Vagina (tissue), 2 donors: ENCODE data around the gene MCF2.

Source experiments
- POLR2A ChIP-seq, 2 donors: fragments of 450-650 bp; IDR thresholded peaks; one replicate each; pipeline ENCODE4 v1.6.1; 2017; ENCODE audit warnings: antibody characterized with exemption in 2 of 2, mild to moderate bottlenecking in 2 of 2, moderate library complexity in 2 of 2
- POLR2AphosphoS5 ChIP-seq, 2 donors: sonication (generic); formaldehyde crosslinking; IDR thresholded peaks; one replicate each; pipeline ENCODE4 v1.9.0; 2017; ENCODE audit warnings: antibody characterized with exemption in 2 of 2, mild to moderate bottlenecking in 2 of 2, low read depth in 1 of 2; ENCODE audit not compliant: insufficient read depth in 1 of 2
- TF ChIP-seq, protein P1 (sequence below), 3 experiments: fragments of 450-650 bp in 2 of 3; fragments of 200-600 bp in 1 of 3; sonication (generic) in 1 of 3; IDR thresholded peaks; one replicate each; pipeline ENCODE4 v1.5.1; 2017 to 2019; ENCODE audit warnings: antibody characterized with exemption in 3 of 3, mild to moderate bottlenecking in 2 of 3, moderate library complexity in 2 of 3

- TF ChIP-seq, protein P1, sequence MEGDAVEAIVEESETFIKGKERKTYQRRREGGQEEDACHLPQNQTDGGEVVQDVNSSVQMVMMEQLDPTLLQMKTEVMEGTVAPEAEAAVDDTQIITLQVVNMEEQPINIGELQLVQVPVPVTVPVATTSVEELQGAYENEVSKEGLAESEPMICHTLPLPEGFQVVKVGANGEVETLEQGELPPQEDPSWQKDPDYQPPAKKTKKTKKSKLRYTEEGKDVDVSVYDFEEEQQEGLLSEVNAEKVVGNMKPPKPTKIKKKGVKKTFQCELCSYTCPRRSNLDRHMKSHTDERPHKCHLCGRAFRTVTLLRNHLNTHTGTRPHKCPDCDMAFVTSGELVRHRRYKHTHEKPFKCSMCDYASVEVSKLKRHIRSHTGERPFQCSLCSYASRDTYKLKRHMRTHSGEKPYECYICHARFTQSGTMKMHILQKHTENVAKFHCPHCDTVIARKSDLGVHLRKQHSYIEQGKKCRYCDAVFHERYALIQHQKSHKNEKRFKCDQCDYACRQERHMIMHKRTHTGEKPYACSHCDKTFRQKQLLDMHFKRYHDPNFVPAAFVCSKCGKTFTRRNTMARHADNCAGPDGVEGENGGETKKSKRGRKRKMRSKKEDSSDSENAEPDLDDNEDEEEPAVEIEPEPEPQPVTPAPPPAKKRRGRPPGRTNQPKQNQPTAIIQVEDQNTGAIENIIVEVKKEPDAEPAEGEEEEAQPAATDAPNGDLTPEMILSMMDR (IDR thresholded peaks at IDR 0.05), result no peak
- TF ChIP-seq POLR2A (IDR thresholded peaks at IDR 0.05), result no peak
- TF ChIP-seq POLR2AphosphoS5 (IDR thresholded peaks at IDR 0.05; ENCODE audit: insufficient read depth in 1 of 2, low read depth in 1 of 2), result no peak
These were observed 175.1 kb downstream of the MCF2 start for GRCh38 chrX:139532834-139533233.
